GM23248 (cell line): ENCODE measurements around the gene PLAAT3.

Experiments used
- EZH2 ChIP-seq: fragments of 200-600 bp; sonication (generic); IDR thresholded peaks from 2 replicates; pipeline ENCODE4 v1.6.1; 2018; ENCODE audit warnings: antibody characterized with exemption, mild to moderate bottlenecking; ENCODE audit not compliant: insufficient read depth, poor library complexity, severe bottlenecking
- EZH2phosphoT487 ChIP-seq: fragments of 200-600 bp; sonication (generic); IDR thresholded peaks from 2 replicates; pipeline ENCODE4 v1.6.1; 2018; ENCODE audit warnings: antibody characterized with exemption, moderate library complexity, mild to moderate bottlenecking, low read depth; ENCODE audit not compliant: insufficient read depth

DNA sequence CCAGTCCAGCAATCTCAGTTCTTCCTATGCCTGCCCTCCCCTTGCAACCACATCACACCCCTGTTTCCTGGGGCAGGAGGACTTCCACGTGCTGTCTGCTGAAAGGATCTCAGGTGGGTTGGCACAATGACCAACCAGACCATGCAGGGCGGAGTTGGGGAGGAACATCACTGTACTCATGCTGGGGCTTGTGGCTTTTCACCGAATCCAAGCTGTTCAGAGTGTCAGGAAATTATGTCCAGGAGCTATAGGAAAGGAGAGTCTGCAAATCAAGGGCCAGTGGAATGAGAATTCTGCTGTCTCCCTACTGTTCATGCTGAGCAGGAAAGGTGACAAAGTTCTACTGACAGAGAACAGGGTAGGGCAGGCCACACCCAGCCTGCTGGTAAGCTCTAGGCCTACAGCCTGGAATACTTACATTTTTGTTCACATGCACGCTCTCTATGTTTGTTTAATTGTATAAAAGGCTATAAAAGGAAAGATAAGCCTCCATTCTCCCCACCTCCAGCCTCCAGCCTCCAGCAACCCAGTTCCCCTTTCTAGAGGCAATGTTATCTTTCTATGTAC is 49.4 kb downstream of the PLAAT3 start:
- TF ChIP-seq EZH2 (no peak), EZH2phosphoT487 (no peak)
